ENCODE results near the gene CD244.
"Not testable (repeated sequence)": the region's sequence is repeated elsewhere in the genome, so short reads cannot be mapped to it uniquely, and the experiment has no call there.

The CD244 gene, protein sequence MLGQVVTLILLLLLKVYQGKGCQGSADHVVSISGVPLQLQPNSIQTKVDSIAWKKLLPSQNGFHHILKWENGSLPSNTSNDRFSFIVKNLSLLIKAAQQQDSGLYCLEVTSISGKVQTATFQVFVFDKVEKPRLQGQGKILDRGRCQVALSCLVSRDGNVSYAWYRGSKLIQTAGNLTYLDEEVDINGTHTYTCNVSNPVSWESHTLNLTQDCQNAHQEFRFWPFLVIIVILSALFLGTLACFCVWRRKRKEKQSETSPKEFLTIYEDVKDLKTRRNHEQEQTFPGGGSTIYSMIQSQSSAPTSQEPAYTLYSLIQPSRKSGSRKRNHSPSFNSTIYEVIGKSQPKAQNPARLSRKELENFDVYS

DNA sequence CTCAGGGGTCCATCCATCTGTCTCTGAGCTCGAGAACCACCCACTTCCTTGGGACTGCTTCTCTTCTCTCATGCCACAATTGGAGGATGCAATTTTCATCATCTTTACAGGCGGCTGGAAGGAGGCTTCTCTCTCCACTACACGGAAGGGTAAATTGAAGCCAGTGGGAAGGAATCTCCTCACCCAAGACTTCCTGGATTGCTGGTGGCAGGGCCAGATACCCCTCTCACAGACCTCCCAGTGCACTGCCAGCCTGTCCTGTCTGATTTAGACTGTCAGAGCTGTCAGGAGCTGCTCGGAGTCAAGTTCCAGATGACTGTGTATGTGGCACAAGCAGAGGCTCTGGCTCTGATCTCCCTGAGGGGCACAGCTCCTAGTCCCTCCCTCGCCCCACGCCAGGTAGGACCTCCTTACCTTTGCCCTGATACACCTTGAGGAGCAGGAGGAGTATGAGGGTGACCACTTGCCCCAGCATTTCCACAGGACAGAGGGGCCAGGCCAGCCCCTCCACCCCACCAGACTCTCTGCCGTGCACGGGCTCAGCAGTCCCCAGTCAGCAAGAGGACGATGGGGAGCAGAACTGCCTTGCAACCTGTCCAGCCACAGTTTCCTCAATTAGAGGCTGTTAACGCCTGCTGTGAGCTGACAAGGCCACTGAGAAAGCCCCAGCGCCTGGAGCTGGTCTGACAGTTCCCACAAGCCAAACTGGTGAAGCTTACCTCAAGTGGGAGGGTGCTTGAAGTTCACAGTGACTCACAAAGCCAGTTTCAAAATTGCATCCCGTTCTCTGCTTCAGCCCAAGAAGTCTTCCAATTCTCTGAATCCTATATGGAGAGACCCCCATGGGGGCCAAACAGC is at the start of gene CD244:
Gene CD244 (minus strand): TSS at position 685 of the 858 bp plus-strand sequence. CDS start 210 bp downstream, at position 475.
- DNase-seq (ENCODE audit: low read depth in 2 of 3, low spot score in 1 of 3), result peak; percentile 44 to 50 (median 47)

DNA sequence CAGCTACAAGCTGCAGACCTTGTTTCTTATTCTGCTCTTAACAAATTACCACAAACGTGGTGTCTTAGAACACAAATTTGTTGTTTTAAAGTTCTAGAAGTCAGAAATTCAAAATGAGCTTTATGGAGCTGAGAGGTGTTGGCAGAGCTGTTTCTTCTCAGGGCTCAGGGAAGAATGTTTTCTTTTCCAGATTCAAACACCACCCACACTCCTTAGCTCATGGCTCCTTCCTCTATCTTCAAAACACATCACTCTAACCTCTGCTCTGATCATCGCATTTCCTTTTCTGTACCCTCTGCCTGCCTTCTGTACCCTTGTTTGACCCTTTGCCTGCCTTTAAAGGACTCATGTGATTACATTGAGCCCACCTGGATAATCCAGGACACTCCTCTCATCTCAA is 49.2 kb upstream of the CD244 start:
- DNase-seq (ENCODE audit: low read depth in 2 of 3, low spot score in 1 of 3), result no peak

DNA sequence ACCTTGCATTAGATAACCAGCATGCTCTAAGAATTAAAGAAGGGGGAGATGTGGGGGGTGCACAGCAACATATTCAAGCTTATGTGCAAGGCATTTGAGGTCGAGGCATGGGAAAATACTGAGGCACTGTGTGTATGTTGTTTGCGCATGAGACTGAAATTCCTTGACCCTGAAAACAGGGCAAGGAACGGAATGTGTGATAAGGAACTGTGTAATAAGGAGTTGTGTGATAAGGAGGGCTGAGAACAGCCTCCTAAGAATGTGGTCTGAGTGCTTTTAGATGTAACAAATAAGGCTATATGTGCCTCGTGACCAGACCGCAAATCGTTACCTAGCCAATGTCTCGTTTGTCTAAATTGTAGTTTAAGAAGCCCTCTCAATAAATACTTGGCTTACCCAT is 48.8 kb upstream of the CD244 start:
- no peak for DNase-seq (ENCODE audit: low read depth in 2 of 3, low spot score in 1 of 3)

DNA sequence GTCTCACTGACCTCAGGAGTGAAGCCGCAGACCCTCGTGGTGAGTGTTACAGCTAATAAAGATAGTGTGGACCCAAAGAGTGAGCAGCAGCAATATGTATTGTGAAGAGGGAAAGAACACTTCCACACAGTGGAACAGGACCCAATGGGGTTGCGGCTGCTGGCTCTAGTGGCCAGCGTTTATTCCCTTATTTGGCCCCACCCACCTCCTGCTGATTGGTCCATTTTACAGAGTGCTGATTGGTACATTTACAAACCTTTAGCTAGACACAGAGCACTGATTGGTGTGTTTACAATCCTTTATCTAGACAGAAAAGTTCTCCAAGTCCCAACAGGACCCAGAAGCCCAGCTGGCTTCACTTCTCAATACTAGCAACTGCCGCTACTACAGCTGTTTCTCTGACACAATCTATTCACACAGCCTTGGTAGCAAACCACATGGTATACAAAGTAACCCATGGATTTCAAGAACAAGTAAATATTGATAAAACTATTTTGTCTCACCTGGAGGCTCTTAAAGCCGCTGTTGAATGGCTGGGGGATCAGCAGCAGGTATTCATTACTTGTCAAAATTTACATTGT is 47.6 kb upstream of the CD244 start:
- DNase-seq (ENCODE audit: low read depth in 2 of 3, low spot score in 1 of 3), result no peak

DNA sequence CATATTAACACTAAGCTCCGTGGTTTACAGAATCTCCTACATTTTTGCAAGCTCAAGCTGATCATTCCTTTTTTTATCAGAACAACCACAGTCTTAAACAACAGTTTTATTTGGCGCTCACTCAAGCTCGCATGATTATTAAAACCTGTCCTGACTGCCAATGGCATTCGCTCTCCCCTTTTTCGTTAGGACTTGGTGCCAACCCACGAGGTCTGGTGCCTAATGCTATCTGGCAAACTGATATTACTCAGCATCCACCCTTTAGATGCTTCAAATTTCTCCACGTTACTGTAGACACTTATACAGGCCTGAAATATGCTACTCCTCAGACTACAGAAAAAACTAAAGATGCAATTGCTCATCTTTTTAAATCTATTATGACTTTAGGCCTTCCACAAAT is 45.3 kb upstream of the CD244 start:
- no peak for DNase-seq (ENCODE audit: low read depth in 2 of 3, low spot score in 1 of 3)

DNA sequence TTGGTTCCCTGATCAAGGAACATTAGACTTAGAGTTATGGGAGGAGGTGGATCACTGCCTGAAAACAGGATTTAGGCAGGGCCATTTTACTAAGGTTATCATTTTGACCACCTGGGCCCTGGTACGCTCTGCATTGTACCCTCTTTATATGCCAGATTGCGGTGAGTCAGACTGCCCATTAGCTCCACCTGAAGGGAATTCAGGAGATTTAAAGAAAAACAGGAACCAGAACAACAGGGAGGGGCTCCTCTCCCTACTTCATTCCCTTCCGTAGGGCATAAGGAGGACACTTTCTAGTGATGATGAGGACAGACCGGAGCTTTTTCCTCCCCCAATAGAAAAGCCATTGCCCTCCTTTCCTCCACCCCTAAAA is 42.9 kb upstream of the CD244 start:
- DNase-seq (ENCODE audit: low read depth in 2 of 3, low spot score in 1 of 3), result no peak

DNA sequence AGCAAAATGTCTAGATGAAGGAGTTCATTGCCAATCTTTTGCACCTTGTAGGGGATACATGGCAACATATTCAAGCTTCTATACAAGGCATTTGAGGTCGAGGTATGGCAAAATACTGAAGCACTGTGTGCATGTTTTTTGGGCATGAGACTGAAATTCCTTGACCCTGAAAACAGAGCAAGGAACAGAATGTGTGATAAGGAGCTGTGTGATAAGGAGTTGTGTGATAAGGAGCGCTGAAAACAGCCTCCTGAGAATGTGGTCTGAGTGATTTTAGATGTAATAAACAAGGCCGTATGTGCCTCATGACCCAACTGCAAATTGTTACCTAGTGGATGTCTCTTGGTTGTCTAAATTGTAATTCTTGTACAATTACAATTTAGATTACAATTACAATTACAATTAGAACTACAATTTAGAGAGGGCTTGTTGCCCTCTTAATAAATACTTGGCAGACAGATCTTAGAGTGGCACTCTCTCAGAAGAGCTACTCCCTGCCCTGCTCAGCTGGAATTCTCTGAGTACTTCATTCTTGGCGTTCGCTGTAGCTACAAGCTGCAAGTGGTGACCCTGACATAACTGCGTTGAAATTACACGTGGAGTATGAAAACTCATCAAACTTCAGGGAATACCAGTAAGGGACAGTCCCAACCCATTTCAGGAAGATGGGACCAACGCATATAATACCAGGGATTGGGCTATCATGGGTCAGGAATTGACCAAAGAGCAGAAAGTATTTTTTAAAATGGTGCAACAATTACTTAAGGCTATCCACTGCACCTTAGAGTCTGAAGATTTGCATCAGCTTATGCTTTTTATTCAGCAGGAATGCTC is 42.3 kb upstream of the CD244 start:
- no peak for DNase-seq (ENCODE audit: low read depth in 2 of 3, low spot score in 1 of 3)

DNA sequence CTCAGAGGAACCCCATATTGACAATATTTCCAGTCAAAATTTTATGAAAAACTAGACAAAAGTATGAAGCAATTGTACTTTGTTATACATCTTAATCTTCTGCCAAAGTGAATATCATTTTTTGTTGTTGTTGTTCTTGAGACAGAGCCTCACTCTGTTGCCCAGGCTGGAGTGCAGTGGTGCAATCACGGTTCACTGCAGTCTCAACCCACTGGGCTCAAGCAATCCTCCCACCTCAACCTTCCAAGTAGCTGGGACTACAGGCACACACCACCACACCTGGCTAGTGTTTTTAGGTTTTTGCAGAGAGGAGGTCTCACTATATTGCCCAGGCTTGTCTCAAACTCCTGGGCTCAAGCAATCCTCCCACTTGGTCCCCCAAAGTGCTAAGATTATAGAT is 39.6 kb upstream of the CD244 start:
- DNase-seq (ENCODE audit: low read depth in 2 of 3, low spot score in 1 of 3), result not testable (repeated sequence)

DNA sequence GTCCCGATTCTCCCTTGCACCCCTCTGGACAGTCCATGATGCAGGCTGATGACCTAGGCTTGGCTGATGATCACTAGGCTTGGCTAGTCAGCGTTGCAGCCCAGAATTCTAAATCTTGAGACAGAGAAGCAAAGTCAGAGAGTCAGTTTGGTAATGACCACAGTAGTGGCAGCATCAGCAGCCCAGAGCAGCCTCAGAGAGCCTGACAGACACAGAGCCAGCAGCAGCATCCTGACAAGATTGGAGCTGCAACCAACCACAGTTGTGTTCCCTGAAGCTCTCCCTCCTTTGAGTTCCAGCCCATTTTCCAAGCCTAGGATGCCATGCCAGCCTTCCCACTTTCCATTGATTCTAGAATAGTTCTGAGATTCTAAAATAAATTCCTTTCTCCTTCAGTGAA is 39.1 kb upstream of the CD244 start:
- no peak for DNase-seq (ENCODE audit: low read depth in 2 of 3, low spot score in 1 of 3)

DNA sequence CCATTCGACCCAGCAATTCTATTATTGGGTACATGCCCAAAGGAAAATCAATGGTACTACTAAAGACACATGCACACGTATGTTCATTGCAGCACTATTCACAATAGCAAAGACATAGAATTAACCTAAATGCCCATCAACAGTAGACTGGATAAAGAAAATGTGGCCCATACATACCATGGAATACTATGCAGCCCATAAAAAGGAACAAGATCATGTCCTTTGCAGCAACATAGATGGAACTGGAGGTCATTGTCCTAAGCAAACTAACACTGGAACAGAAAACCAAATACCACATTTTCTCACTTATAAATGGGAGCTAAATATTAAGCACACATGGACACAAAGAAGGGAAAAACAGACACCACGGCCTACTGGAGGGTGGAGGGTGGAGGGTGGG is 38.0 kb upstream of the CD244 start:
- not testable (repeated sequence) for DNase-seq (ENCODE audit: low read depth in 2 of 3, low spot score in 1 of 3)

DNA sequence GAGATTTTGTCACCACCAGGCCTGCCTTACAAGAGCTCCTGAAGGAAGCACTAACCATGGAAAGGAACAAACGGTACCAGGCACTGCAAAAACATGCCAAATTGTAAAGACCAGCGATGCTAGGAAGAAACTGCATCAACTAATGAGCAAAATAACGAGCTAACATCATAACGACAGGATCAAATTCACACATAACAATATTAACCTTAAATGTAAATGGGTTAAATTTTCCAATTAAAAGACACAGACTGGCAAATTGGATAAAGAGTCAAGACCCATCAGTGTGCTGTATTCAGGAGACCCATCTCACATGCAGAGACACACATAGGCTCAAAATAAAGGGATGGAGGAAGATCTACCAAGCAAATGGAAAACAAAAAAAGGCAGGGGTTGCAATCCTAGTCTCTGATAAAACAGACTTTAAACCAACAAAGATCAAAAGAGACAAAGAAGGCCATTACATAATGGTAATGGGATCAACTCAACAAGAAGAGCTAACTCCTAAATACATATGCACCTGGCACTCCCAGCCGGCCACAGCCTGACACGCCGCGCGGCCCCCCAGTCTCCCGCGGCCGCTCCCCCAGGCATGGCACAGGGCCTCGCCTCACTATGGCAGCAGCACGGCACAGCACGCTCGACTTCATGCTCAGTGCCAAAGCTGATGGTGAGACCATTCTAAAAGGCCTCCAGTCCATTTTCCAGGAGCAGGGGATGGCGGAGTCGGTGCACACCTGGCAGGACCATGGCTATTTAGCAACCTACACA is 31.9 kb upstream of the CD244 start:
- DNase-seq (ENCODE audit: low read depth in 2 of 3, low spot score in 1 of 3), result not testable (repeated sequence)

DNA sequence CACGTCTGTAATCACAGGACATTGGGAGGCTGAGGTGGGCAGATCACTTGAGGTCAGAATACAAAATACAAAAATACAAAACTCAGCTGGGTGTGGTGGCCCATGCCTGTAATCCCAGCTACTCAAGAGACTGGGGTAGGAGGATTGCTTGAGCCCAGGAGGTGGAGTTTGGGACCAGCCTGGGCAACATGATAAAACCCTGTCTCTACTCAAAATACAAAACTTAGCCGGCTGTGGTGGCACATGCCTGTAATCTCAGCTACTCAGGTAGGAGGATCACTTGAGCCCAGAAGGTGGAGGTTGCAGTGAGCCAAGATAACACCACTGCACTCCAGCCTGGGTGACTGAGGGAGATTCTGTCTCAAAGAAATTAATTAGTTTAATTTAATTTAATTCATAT is 28.8 kb upstream of the CD244 start:
- DNase-seq (ENCODE audit: low read depth in 2 of 3, low spot score in 1 of 3), result no peak

DNA sequence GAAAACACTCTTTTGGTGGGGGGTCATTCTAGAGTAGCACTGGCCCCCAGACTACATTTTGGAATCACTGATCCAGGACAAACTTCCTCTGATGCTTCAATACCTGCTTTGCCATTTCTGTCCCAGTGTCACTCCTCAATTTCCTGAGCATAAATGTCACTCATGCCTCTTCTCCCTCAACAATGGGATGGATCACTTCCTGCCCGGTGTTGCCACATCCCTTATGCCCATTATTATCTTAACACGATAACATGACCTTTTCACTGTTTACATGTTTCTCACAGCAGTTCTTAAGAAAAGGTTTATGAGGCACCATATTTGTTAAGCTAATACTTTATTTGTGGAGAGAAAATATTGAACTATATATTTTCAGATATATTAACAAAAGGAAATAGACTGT is 26.2 kb upstream of the CD244 start:
- no peak for DNase-seq (ENCODE audit: low read depth in 2 of 3, low spot score in 1 of 3)

DNA sequence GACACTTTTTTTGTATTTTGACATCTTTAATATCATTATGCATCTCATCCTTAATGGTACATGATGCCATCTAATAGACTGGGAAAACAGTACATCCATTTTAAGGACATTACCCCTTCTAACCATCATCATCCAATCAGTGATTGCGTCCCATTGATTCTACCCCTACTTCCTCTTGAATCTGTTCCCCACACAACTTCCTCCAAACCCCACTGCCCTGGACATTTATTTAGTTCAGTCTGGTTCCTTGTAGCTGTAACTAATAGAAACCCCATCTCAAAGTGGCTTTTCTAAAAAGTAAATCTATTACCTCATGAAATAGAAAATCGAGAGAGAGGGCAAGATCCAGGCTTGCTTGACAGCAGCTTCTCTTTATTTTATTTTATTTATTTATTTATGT is 24.4 kb upstream of the CD244 start:
- no peak for DNase-seq (ENCODE audit: low read depth in 2 of 3, low spot score in 1 of 3)

DNA sequence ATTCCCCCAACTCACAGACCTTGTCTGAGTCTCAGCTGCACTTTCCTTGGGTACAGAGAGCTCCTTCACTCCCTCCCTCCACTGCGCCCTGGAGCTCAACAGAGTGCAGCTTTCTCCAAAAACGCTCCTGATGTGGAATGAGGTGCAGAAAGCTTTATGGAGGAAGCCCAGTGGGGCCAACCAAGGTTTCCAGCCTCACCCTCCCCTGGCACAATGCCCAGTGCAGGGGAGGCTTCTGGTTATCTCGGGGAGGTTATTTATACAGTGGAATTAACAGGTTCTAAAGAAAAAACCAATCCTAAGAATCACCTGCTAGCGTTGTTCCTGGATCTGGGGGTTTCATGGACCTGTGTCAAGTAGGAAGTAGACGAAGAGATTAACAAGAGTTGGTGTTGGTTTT is 22.4 kb upstream of the CD244 start, which contains the start of gene ITLN1:
Gene ITLN1 (minus strand): TSS at position 139 of the 400 bp plus-strand sequence. CDS start 303 bp downstream, outside the sequence.
- DNase-seq (ENCODE audit: low read depth in 2 of 3, low spot score in 1 of 3), result no peak

DNA sequence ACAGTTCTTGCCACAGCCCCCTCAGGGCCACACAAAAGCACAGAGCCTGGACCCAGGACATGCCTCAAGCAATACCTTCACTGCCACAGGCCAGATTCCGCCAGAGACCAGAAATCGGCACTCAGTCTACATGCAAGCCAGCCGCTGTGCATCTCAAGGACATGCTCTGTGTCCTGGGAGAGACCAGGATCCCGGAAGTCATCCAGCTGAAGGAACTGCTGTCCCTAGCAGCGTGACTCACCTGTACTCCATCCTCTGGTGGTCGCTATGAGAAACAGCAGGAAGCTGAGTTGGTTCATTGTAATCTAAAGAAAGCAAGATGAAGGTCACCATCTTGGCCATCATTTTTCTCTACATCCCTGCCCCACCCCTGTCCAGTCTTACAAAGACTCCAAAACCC is 21.9 kb upstream of the CD244 start:
- no peak for DNase-seq (ENCODE audit: low read depth in 2 of 3, low spot score in 1 of 3)

DNA sequence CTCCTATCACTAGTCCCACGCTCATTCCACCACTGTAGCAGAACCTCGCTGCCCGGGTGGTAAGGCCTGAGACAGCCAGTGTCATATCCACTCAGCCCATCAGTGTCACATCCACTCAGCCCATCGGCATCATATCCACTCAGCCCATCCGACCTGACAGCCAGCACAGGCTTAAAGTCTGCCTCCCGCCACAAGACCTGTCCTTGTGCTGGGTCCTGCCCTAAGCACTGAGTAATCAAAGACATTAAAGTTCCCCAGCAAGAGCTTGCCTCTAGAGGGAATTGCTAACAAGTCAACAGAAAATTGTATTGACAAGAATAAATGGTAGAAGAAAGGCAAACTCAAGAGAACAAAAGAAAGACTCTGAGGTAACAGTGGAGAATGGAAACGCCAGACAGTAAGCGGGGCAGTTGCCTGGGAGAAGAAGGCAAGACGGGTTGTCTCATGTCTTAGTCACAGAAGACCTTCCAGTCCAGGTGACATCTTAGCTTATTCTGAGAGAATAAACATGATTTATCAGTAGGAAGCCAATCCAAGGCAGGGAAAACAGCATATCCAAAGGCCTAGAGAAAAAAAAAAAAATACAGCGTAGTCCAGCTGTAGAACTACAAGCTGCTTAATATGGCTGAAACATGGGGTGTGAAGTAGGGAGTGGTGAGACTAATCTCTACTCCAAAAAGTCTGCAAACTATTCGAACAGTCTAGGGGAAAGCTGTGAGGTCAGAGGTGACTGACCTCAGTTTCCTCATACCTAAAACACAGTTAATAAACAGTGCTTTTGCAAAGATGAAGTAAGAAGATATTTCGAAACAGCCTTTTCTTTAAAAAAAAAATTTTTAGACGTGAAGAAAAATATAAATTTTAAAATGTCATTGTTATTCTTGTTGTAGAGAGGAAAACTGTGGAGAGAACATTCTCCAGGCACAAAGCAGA is 21.2 kb upstream of the CD244 start:
- DNase-seq (ENCODE audit: low read depth in 2 of 3, low spot score in 1 of 3), result no peak

DNA sequence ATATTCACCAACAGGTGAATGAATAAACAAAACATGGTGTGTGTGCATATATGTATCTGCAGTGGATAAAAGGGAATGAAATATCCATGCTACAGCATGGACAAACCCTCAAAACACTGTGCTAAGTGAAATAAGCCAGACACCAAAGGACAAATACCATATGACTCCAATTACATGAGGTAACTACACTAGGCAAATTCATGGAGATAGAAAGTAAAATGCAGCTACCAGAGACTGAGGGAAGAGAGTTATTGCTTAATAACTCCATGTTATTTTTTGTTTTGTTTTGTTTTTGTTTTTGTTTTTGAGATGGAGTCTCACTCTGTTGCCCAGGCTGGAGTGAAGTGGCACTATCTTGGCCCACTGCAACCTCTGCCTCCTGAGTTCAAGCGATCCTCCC is 19.9 kb upstream of the CD244 start:
- DNase-seq (ENCODE audit: low read depth in 2 of 3, low spot score in 1 of 3), result no peak

DNA sequence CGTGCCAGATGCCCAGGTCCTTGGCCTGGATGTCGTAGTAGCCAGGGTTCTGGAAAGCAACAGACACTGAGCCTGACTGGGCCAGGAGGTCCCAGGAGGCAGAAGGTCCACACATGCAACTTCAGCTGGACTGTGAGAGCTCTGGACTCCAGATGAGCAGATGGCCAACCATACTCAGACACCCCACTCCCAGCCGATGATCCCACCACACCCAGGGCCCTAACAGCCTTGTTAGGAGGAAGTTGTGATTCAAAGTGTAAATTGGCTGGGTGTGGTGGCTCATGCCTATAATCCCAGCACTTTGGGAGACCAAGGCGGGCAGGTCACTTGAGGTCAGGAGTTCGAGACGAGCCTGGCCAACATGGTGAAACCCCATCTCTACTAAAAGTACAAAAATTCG is 18.6 kb upstream of the CD244 start:
- DNase-seq (ENCODE audit: low read depth in 2 of 3, low spot score in 1 of 3), result not testable (repeated sequence)

All from stimulated activated CD4-positive, alpha-beta T cell treated with anti-CD3 and anti-CD28 coated beads, Interleukin-12 subunit alpha, Interleukin-12 subunit beta, amount 100 ng/mL, for 48 hours (primary cell).